Measurements from ENCODE around the gene TBX15.

Gene TBX15

DNA sequence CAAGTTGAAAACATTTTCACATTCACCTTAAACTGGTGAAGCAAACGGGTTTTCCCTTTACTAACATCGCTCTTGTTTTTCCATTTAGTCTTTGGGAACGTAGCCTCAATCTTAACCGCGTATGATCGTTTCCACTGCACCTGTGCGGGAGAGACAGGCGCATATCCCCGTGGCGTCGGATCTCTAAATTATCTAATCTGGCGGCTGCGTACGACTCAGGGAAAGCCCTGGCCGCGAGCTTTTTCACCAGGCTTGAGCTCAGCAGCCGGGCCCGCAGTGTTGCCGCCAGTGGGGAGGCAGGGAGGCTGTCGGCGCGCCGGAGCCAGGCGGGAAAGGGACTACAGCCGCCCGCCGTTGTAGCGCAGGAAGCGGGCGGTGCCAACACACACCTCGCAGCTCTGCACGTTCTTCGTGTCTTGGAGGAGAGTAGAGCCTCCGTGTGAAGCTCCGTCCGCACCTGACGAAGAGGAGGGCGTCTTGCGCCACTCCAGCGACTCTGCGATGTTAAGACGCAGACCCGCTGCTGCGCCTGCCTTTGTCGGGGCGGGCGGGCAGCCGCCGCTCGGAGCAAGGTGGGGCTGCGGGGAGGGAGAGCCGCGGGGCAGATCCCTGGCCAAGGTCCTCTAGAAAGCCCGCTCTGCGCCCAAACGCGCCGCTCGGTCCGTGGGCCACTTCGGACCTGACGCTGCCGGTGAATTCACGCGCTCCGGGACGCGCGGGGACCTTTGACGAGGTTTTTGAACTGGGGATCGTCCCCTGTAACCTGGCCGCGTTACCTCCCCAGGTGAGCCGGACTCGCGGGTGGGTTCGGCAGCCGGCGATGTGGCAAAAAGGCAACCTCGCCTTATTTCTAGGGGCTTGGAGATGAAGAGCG lies 18.5 kb upstream of the TBX15 start:
- Histone ChIP-seq H3K27me3 (ENCODE audit: control insufficient read depth, insufficient read depth, low read length) (peaks cover 16% of the 10 kb centered on the region), H3K9ac (no peak overlapping the region), H3K36me3 (ENCODE audit: control insufficient read depth, insufficient read depth, low read length) (no peaks in the 10 kb centered on the region), H3K4me2 (ENCODE audit: low read length) (no peak overlapping the region), H3K27ac (no peak overlapping the region), H3K4me3 (ENCODE audit: low read depth, low read length) (no peak overlapping the region), H3K79me2 (no peaks in the 10 kb centered on the region), H3K9me3 (ENCODE audit: control insufficient read depth, low read length) (no peaks in the 10 kb centered on the region), H2AFZ (no peak overlapping the region), H3K4me1 (no peaks in the 10 kb centered on the region)
- TF ChIP-seq, protein P1, sequence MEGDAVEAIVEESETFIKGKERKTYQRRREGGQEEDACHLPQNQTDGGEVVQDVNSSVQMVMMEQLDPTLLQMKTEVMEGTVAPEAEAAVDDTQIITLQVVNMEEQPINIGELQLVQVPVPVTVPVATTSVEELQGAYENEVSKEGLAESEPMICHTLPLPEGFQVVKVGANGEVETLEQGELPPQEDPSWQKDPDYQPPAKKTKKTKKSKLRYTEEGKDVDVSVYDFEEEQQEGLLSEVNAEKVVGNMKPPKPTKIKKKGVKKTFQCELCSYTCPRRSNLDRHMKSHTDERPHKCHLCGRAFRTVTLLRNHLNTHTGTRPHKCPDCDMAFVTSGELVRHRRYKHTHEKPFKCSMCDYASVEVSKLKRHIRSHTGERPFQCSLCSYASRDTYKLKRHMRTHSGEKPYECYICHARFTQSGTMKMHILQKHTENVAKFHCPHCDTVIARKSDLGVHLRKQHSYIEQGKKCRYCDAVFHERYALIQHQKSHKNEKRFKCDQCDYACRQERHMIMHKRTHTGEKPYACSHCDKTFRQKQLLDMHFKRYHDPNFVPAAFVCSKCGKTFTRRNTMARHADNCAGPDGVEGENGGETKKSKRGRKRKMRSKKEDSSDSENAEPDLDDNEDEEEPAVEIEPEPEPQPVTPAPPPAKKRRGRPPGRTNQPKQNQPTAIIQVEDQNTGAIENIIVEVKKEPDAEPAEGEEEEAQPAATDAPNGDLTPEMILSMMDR (IDR thresholded peaks at IDR 0.05) = no peak

DNA sequence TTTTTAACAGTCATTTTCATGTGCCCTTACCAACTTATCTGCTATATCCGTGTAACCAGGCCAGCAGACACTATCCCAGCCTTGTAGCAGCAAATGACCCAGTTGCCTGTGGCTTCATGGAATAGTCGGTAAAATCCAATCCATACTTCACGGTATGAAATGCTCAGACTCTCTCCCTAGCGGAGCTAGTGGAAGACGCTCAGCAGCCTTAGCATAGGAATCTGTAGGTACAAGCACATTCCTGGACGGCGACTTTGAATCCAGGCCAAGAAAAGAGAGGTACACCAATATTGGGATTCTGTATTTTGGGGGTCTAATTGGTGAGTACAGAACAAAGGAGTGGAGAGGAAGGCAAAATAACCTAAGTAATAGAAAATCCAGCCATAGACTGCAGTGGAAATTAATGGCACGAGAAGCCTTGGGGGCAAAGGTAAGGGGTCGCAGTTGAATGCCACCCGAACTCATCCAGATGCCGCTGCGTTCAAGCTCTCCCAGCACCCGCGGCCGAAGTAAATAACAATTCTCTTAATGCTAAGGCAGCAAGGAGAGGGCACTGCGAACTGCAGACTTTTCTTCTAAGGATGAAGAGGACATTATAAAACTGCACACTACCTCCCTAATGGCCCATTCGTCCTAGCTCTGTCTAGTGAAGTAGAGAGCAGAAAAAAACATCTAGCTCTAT lies 17.7 kb upstream of the TBX15 start:
- Histone ChIP-seq H3K4me1 (no peaks in the 10 kb centered on the region), H2AFZ (no peak overlapping the region), H3K27ac (no peak overlapping the region), H3K27me3 (ENCODE audit: control insufficient read depth, insufficient read depth, low read length) (peaks cover 16% of the 10 kb centered on the region), H3K9ac (no peak overlapping the region), H3K36me3 (ENCODE audit: control insufficient read depth, insufficient read depth, low read length) (no peaks in the 10 kb centered on the region), H3K4me3 (ENCODE audit: low read depth, low read length) (no peak overlapping the region), H3K9me3 (ENCODE audit: control insufficient read depth, low read length) (no peaks in the 10 kb centered on the region), H3K79me2 (no peaks in the 10 kb centered on the region), H3K4me2 (ENCODE audit: low read length) (no peak overlapping the region)
- TF ChIP-seq, protein P1 (IDR thresholded peaks at IDR 0.05) = no peak

DNA sequence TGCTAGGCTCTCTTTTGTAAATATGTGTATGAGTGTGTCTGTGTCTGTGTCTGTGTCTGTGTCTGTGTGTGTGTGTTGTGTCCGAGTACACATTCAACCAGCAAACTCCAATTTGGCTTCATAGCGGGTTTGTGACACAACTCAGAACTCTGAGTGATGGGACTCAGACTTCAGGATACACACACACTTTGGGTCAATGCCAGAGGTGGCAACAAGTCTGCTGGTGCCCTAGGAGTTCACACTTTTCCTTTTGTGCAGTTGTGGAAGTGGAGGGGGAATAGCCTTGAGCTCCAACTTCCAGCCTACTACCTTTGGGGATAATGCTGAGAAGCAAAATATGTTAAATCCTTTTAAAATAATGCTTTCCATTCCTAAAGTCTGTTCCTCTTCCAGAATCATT lies 16.6 kb upstream of the TBX15 start:
- Histone ChIP-seq H2AFZ (no peak overlapping the region), H3K4me3 (ENCODE audit: low read depth, low read length) (no peak overlapping the region), H3K27ac (no peak overlapping the region), H3K4me1 (no peaks in the 10 kb centered on the region), H3K9ac (no peak overlapping the region), H3K79me2 (no peaks in the 10 kb centered on the region), H3K27me3 (ENCODE audit: control insufficient read depth, insufficient read depth, low read length) (peaks cover 16% of the 10 kb centered on the region), H3K9me3 (ENCODE audit: control insufficient read depth, low read length) (no peaks in the 10 kb centered on the region), H3K36me3 (ENCODE audit: control insufficient read depth, insufficient read depth, low read length) (no peaks in the 10 kb centered on the region), H3K4me2 (ENCODE audit: low read length) (no peak overlapping the region)
- TF ChIP-seq, protein P1 (IDR thresholded peaks at IDR 0.05) = no peak

DNA sequence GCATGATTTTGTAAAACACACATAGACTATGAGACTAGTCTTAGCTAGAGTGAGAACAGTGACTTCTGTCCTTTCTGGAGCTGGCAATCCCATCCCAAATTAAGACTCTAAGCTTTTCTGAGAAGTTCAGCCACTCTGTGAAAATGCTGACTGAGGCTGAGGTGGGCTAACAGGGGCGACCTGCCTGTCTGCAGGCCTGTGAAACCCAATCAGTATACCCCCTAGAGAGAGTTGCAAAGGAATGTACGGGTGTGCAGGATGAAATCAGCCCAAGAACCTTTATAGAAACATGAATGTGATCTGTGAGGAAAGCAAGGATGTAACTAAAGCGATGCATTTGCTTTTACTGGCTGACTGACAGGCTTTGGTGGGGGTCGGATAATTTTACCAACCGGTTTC lies 16.0 kb upstream of the TBX15 start:
- TF ChIP-seq, protein P1 (IDR thresholded peaks at IDR 0.05) = no peak
- Histone ChIP-seq H3K27me3 (ENCODE audit: control insufficient read depth, insufficient read depth, low read length) (peaks cover 19% of the 10 kb centered on the region), H3K36me3 (ENCODE audit: control insufficient read depth, insufficient read depth, low read length) (no peaks in the 10 kb centered on the region), H3K4me1 (no peaks in the 10 kb centered on the region), H3K79me2 (no peaks in the 10 kb centered on the region), H3K4me3 (ENCODE audit: low read depth, low read length) (no peak overlapping the region), H3K9ac (no peak overlapping the region), H3K9me3 (ENCODE audit: control insufficient read depth, low read length) (no peaks in the 10 kb centered on the region), H3K4me2 (ENCODE audit: low read length) (no peak overlapping the region), H3K27ac (no peak overlapping the region), H2AFZ (no peak overlapping the region)
